ENCODE measurements around the gene TMC3.

Gene TMC3

GRCh38 chr15:81291916-81292522 lies 82.0 kb downstream of the TMC3 start:
- CTCF ChIA-PET: interaction anchor here (0.5 to 2.4 kb wide), 3 partner anchors 26 to 1666 kb away, joined by 3 to 7 read pairs (median 4); no protein-coding TSS in a partner anchor
- DNase-seq (ENCODE audit: low spot score): no peak
- POLR2A ChIA-PET (ENCODE audit: low non-redundant PET): no interaction called here
- no peak for TF ChIP-seq CTCF (conservative IDR thresholded peaks at IDR 0.05; ENCODE audit: low read depth)
- no peak overlapping the region for H3K27ac ChIP-seq

GRCh38 chr15:81289910-81290309 lies 84.1 kb downstream of the TMC3 start:
- TF ChIP-seq CTCF (conservative IDR thresholded peaks at IDR 0.05; ENCODE audit: low read depth): no peak
- no peak for DNase-seq (ENCODE audit: low spot score)
- ChIA-PET CTCF (interaction anchor here (0.6 to 0.7 kb wide), 3 partner anchors 15 to 567 kb away, joined by 3 to 4 read pairs (median 4); no protein-coding TSS in a partner anchor), POLR2A (ENCODE audit: low non-redundant PET) (no interaction called here)
- no peak overlapping the region for H3K27ac ChIP-seq

GRCh38 chr15:81288616-81289015 lies 85.4 kb downstream of the TMC3 start:
- ChIA-PET POLR2A (ENCODE audit: low non-redundant PET) (no interaction called here), CTCF (no interaction called here)
- no peak overlapping the region for H3K27ac ChIP-seq
- DNase-seq (ENCODE audit: low spot score): no peak
- TF ChIP-seq CTCF (conservative IDR thresholded peaks at IDR 0.05; ENCODE audit: low read depth): no peak

GRCh38 chr15:81288040-81288439 lies 86.0 kb downstream of the TMC3 start:
- no peak for TF ChIP-seq CTCF (conservative IDR thresholded peaks at IDR 0.05; ENCODE audit: low read depth)
- no peak overlapping the region for H3K27ac ChIP-seq
- POLR2A ChIA-PET (ENCODE audit: low non-redundant PET): no interaction called here
- DNase-seq (ENCODE audit: low spot score): no peak
- CTCF ChIA-PET: no interaction called here

- H3K27ac ChIP-seq: no peak overlapping the region
- DNase-seq (ENCODE audit: low spot score): no peak
- no peak for TF ChIP-seq CTCF (conservative IDR thresholded peaks at IDR 0.05; ENCODE audit: low read depth)
- ChIA-PET POLR2A (ENCODE audit: low non-redundant PET) (no interaction called here), CTCF (interaction anchor here (0.5 to 1.4 kb wide), 2 partner anchors 12 to 112 kb away, joined by 3 to 9 read pairs; no protein-coding TSS in a partner anchor)
Measured at GRCh38 chr15:81286621-81287121, 87.3 kb downstream of the TMC3 start.

GRCh38 chr15:81285461-81285860 lies 88.6 kb downstream of the TMC3 start:
- CTCF ChIA-PET: no interaction called here
- no peak for TF ChIP-seq CTCF (conservative IDR thresholded peaks at IDR 0.05; ENCODE audit: low read depth)
- no peak overlapping the region for H3K27ac ChIP-seq
- DNase-seq (ENCODE audit: low spot score): no peak
- POLR2A ChIA-PET (ENCODE audit: low non-redundant PET): no interaction called here

Measured in RWPE1 (cell line).